Esophagus squamous epithelium (tissue), 5 donors: Measurements from ENCODE around the gene RAB13. TPM values are rescaled to one million over a fixed set of nuclear protein-coding genes. Genes with fewer than 3 reads are reported as not detected.
A peak's percentile ranks its signal among the peaks of the same experiment; 100 is the strongest.

Source experiments
- DNase-seq: peaks from one replicate; lab custom pipeline; 2025; lab: John Stamatoyannopoulos, UW
- H3K27ac ChIP-seq, 4 donors: fragments of 200-600 bp; sonication (generic); one replicate each; pipeline ENCODE4 v1.5.1; 2016 to 2019; ENCODE audit warnings: mild to moderate bottlenecking in 1 of 4
- H3K27me3 ChIP-seq, 4 donors: fragments of 200-600 bp; sonication (generic); 1 replicate in 3 of 4; 2 replicates in 1 of 4; pipeline versions ENCODE4 v1.5.1 to v1.6.0; 2017 to 2021; ENCODE audit warnings: antibody characterized with exemption in 1 of 4
- H3K36me3 ChIP-seq, 3 donors: fragments of 200-600 bp; sonication (generic); one replicate each; pipeline ENCODE4 v1.5.1; 2016 to 2019
- H3K4me1 ChIP-seq, 3 donors: fragments of 200-600 bp; sonication (generic); one replicate each; pipeline ENCODE4 v1.5.1; 2017 to 2019
- H3K4me3 ChIP-seq, 4 donors: fragments of 200-600 bp; sonication (generic); 1 replicate in 3 of 4; 2 replicates in 1 of 4; pipeline ENCODE4 v1.5.1; 2016 to 2019; ENCODE audit warnings: mild to moderate bottlenecking in 2 of 4, moderate library complexity in 1 of 4
- H3K9me3 ChIP-seq, 3 donors: fragments of 200-600 bp; sonication (generic); one replicate each; pipeline ENCODE4 v1.5.1; 2016 to 2019
- POLR2A ChIP-seq, 4 donors: fragments of 450-650 bp; IDR thresholded peaks; one replicate each; pipeline ENCODE4 v1.6.1; 2017; ENCODE audit warnings: antibody characterized with exemption in 4 of 4, mild to moderate bottlenecking in 4 of 4, moderate library complexity in 3 of 4
- WGBS, 2 donors: methylation state at CpG; one replicate each; pipeline ENCODE4 v1.1.5; 2018; 5-methylcytosine and 5-hydroxymethylcytosine counted together
- intact Hi-C: fragments of 100-400 bp; cut with DNase I; formaldehyde crosslinking; loops from one replicate; pipeline ENCODE4 v1.15.0; 2022
- total RNA-seq, 4 donors: library from RNA; depleted of rRNA; stranded (reverse); fragments of >200 nt; gene quantifications; one replicate each; pipeline ENCODE4 v1.1.0, GENCODE V29; 2016
- TF ChIP-seq, protein P1 (sequence below), 6 experiments: fragments of 450-650 bp in 4 of 6; fragments of 200-600 bp in 2 of 6; sonication (generic) in 2 of 6; IDR thresholded peaks; one replicate each; pipeline ENCODE4 v1.5.1; 2016 to 2019; ENCODE audit warnings: antibody characterized with exemption in 6 of 6, mild to moderate bottlenecking in 4 of 6, moderate library complexity in 4 of 6
- donor health status: DM: yes; HTN: yes; CAD: no.

The RAB13 gene
- total RNA-seq, 4 donors from 2014 or later, result 24.1 to 45.8 (median 35.5) TPM

DNA sequence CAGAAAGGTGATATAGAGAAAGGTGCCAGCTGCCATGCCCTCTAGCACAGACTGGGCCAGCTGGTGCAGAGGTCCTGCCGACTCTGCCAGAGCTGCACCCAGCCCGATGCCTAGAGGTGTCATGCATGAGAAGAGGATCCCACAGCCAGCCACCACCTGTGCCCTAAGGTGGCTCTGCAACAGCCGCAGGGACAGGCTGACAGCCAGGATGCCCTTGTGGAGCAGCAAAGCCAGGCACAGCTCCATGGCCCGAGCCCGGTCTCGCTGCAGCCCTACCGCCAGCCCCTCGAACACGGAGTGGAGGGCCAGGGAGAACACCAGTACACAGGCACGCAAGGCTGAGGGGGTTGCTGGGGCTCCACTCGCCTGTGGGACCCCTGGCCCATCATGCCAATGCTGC is 25.9 kb downstream of the RAB13 start:
- H3K36me3 ChIP-seq, result peaks cover 8 to 26% (median 9%) of the 10 kb centered on the region in 3 donors
- intact Hi-C loops, result no loop called here
- peak overlapping the region in 3 of 4 donors; percentile 24 to 96 (median 95) for H3K27ac ChIP-seq
- no peaks in the 10 kb centered on the region for H3K9me3 ChIP-seq
- no peak for TF ChIP-seq POLR2A (IDR thresholded peaks at IDR 0.05)
- TF ChIP-seq, protein P1, sequence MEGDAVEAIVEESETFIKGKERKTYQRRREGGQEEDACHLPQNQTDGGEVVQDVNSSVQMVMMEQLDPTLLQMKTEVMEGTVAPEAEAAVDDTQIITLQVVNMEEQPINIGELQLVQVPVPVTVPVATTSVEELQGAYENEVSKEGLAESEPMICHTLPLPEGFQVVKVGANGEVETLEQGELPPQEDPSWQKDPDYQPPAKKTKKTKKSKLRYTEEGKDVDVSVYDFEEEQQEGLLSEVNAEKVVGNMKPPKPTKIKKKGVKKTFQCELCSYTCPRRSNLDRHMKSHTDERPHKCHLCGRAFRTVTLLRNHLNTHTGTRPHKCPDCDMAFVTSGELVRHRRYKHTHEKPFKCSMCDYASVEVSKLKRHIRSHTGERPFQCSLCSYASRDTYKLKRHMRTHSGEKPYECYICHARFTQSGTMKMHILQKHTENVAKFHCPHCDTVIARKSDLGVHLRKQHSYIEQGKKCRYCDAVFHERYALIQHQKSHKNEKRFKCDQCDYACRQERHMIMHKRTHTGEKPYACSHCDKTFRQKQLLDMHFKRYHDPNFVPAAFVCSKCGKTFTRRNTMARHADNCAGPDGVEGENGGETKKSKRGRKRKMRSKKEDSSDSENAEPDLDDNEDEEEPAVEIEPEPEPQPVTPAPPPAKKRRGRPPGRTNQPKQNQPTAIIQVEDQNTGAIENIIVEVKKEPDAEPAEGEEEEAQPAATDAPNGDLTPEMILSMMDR (IDR thresholded peaks at IDR 0.05), result no peak
- H3K27me3 ChIP-seq, result no peaks in the 10 kb centered on the region
- peaks cover 35 to 85% (median 50%) of the 10 kb centered on the region in 3 donors for H3K4me1 ChIP-seq
- no peak for DNase-seq
- WGBS, 2 donors, result 40% methylated on average over 1 of the region's 11 CpGs; no CpG with 5 or more reads in 1 of the 2 donors
- H3K4me3 ChIP-seq, result no peak overlapping the region

DNA sequence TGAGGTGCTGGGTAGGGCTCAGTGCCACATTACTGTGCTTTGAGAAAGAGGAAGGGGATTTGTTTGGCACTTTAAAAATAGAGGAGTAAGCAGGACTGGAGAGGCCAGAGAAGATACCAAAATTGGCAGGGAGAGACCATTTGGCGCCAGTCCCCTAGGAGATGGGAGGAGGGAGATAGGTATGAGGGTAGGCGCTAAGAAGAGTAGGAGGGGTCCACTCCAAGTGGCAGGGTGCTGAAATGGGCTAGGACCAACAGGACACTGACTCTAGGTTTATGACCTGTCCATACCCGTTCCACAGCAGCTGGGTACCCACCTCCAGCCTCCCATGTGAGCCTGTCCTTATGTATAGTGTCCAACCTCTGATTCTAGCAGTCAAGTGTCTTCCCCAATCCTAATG is 26.7 kb downstream of the RAB13 start:
- H3K27ac ChIP-seq, result peak overlapping the region; percentile 24 to 97 (median 96)
- no peak overlapping the region for H3K4me3 ChIP-seq
- no peak for TF ChIP-seq POLR2A (IDR thresholded peaks at IDR 0.05)
- TF ChIP-seq, protein P1 (IDR thresholded peaks at IDR 0.05), result no peak
- H3K9me3 ChIP-seq, result no peaks in the 10 kb centered on the region
- no peaks in the 10 kb centered on the region for H3K27me3 ChIP-seq
- 66 to 72% methylated on average over 3 of the region's 3 CpGs for WGBS, 2 donors
- no peak for DNase-seq
- H3K4me1 ChIP-seq, result peaks cover 35 to 79% (median 47%) of the 10 kb centered on the region in 3 donors
- H3K36me3 ChIP-seq, result peaks cover 8 to 33% (median 9%) of the 10 kb centered on the region in 3 donors
- intact Hi-C loops, result no loop called here

DNA sequence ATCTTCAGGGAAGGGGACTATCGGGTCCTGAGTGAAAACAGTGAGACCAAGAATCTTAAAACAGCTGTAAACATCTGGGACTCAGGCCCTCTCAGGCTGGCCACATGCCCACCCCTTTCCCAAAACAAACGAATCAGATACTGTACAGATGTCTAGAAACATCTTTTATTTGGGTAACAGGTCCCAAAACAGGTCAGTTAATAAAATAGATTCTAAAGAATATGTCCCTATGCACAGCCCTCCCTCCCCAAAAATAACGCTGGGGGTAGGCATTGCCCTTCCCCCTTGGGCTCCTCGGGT is 27.2 kb downstream of the RAB13 start:
- 15 to 21% methylated on average over 4 of the region's 4 CpGs for WGBS, 2 donors
- Histone ChIP-seq H3K36me3 (peaks cover 9 to 38% (median 12%) of the 10 kb centered on the region in 3 donors), H3K9me3 (no peaks in the 10 kb centered on the region), H3K27me3 (no peaks in the 10 kb centered on the region), H3K27ac (peak overlapping the region; percentile 95 to 97 (median 96)), H3K4me1 (peaks cover 35 to 79% (median 42%) of the 10 kb centered on the region in 3 donors), H3K4me3 (peak overlapping the region in 3 of 4 donors; percentile 89 to 93 (median 92))
- TF ChIP-seq POLR2A (IDR thresholded peaks at IDR 0.05), result no peak
- TF ChIP-seq, protein P1 (IDR thresholded peaks at IDR 0.05), result no peak
- intact Hi-C loops, result no loop called here
- no peak for DNase-seq

DNA sequence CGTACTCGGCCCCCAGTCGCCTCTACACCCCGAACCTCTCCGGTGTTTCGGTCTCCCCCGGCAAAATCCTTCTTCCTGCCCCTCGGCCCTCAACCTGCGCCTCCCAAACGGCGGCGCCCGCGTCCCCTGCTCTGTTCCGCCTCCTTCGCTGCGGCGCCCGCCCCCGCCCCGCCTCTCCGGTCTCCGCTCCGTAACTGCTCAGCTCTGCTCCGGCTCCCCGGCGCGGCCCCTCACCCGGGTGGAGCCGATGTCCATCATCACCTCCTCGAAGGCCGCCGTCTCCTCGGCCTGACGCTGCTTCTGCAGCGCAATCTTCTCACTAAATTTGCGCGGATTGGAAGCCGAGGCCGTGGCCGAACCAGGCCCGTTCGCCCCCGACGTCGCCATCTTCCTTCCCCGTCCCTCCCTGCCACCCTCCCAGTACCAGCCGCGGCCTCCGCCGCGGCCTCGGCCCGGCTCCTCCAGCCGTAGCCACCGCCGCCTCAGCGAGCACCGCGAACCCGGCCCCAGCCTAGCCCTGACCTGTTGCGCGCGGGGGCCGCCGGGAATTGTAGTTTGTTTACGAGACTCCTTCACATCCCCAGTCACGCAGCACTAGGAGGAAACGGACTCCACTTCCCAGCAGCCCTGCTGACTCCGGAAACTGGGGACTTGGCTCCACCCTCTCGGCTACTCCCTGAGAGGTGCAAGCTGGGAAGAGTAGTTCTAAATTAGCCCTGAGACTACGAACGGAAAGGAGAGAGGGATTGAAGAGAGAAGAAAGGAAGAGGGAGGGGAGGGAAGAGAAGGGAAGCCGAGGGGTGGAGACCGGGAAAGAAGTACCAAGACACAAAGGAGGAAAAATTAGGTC is 27.8 kb downstream of the RAB13 start, which contains the start of gene CRTC2:
CRTC2 (minus strand) TSS at position 502 of the 850 bp plus-strand sequence; CDS start at position 387, 115 bp downstream.
- Histone ChIP-seq H3K4me1 (peaks cover 35 to 81% (median 42%) of the 10 kb centered on the region in 3 donors), H3K36me3 (peaks cover 11 to 44% (median 18%) of the 10 kb centered on the region in 3 donors), H3K4me3 (peak within 1 kb of the TSS; percentile 89 to 98 (median 92)), H3K27me3 (no peaks in the 10 kb centered on the region), H3K9me3 (no peaks in the 10 kb centered on the region), H3K27ac (peak within 1 kb of the TSS; percentile 95 to 97 (median 96))
- DNase-seq, result peak; percentile 95
- TF ChIP-seq, protein P1 (IDR thresholded peaks at IDR 0.05), result peak in 1 of 6 experiments; percentile 16
- TF ChIP-seq POLR2A (IDR thresholded peaks at IDR 0.05), result peak in 3 of 4 donors; percentile 58 to 85 (median 59)
- WGBS, 2 donors, result 1% methylated on average over 24 to 34 of the region's 75 CpGs
- intact Hi-C loops, result no loop called here

DNA sequence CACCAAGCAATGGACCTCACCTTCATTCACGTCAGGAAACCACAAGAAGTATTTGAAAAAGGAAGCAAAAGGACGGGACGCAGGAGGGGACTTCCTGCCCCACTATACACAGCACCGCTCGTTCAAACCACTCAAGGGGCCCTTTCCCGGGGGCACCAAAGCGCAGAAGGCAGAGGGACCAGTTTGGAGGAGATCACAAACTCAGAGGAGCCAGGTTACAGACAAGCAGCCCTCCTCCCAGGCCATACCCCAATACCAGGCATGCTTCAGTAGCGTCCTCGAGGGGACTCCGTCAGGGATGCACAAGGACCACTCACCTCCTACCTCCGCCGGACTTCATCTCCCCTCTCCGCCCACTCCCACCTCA is 28.4 kb downstream of the RAB13 start:
- WGBS, 2 donors, result 0% methylated on average over 8 to 13 of the region's 13 CpGs
- no peaks in the 10 kb centered on the region for H3K9me3 ChIP-seq
- no peak for DNase-seq
- TF ChIP-seq POLR2A (IDR thresholded peaks at IDR 0.05), result no peak
- TF ChIP-seq, protein P1 (IDR thresholded peaks at IDR 0.05), result no peak
- intact Hi-C loops, result no loop called here
- H3K4me1 ChIP-seq, result peaks cover 33 to 79% (median 42%) of the 10 kb centered on the region in 3 donors
- no peaks in the 10 kb centered on the region for H3K27me3 ChIP-seq
- H3K4me3 ChIP-seq, result peak overlapping the region; percentile 89 to 98 (median 92)
- peaks cover 17 to 50% (median 23%) of the 10 kb centered on the region in 3 donors for H3K36me3 ChIP-seq
- peak overlapping the region; percentile 95 to 97 (median 96) for H3K27ac ChIP-seq
